GM21576 (cell line): ENCODE results near the gene OLFM1.

Experiments
- ATAC-seq: cut with Tn5 transposase; IDR thresholded peaks from one replicate; pipeline ENCODE4 v1.9.1; 2021; ENCODE audit warnings: mild to moderate bottlenecking, moderate library complexity; ENCODE audit not compliant: unreplicated experiment

The OLFM1 gene

GRCh38 chr9:135075234-135076142 lies 12.0 kb upstream of the OLFM1 start:
- no peak for ATAC-seq

- no peak for ATAC-seq
Observed at GRCh38 chr9:135076143-135076875, 11.2 kb upstream of the OLFM1 start.

GRCh38 chr9:135076876-135077430 lies 10.5 kb upstream of the OLFM1 start:
- no peak for ATAC-seq

GRCh38 chr9:135077497-135078200 lies 9.8 kb upstream of the OLFM1 start:
- no peak for ATAC-seq

- ATAC-seq, result no peak
Observed at GRCh38 chr9:135078361-135078821, 9.1 kb upstream of the OLFM1 start.

- ATAC-seq, result no peak
Observed at GRCh38 chr9:135079018-135079417, 8.4 kb upstream of the OLFM1 start.

GRCh38 chr9:135079676-135080075 lies 7.8 kb upstream of the OLFM1 start:
- no peak for ATAC-seq

GRCh38 chr9:135080286-135081263 lies 6.9 kb upstream of the OLFM1 start:
- no peak for ATAC-seq

GRCh38 chr9:135081264-135081660 lies 6.2 kb upstream of the OLFM1 start:
- ATAC-seq, result no peak

GRCh38 chr9:135081731-135082130 lies 5.7 kb upstream of the OLFM1 start:
- ATAC-seq, result no peak

GRCh38 chr9:135082536-135082935 lies 4.9 kb upstream of the OLFM1 start:
- ATAC-seq, result no peak

- no peak for ATAC-seq
Observed at GRCh38 chr9:135083241-135083810, 4.1 kb upstream of the OLFM1 start.

- ATAC-seq, result no peak
Observed at GRCh38 chr9:135083831-135084230, 3.6 kb upstream of the OLFM1 start.

- ATAC-seq, result no peak
Observed at GRCh38 chr9:135084262-135084661, 3.2 kb upstream of the OLFM1 start.

- ATAC-seq, result no peak
Observed at GRCh38 chr9:135084881-135085760, 2.3 kb upstream of the OLFM1 start.

- ATAC-seq, result no peak
Observed at GRCh38 chr9:135085830-135086546, 1.5 kb upstream of the OLFM1 start.

- ATAC-seq, result no peak
Observed at GRCh38 chr9:135086597-135087488, 625 bp upstream of the OLFM1 start.
